NCI-H2171 (cell line): Measurements from ENCODE around the gene MDGA2.
"Not testable (repeated sequence)": the region's sequence is repeated elsewhere in the genome, so short reads cannot be mapped to it uniquely, and the experiment has no call there.

Experiments
- DNase-seq: peaks from one replicate; lab custom pipeline; 2025; lab: John Stamatoyannopoulos, UW

The MDGA2 gene

GRCh38 chr14:47675466-47676314 is at the start of gene MDGA2:
TSS of gene MDGA2 (minus strand) at chr14:47675605.
- no peak for DNase-seq

DNA sequence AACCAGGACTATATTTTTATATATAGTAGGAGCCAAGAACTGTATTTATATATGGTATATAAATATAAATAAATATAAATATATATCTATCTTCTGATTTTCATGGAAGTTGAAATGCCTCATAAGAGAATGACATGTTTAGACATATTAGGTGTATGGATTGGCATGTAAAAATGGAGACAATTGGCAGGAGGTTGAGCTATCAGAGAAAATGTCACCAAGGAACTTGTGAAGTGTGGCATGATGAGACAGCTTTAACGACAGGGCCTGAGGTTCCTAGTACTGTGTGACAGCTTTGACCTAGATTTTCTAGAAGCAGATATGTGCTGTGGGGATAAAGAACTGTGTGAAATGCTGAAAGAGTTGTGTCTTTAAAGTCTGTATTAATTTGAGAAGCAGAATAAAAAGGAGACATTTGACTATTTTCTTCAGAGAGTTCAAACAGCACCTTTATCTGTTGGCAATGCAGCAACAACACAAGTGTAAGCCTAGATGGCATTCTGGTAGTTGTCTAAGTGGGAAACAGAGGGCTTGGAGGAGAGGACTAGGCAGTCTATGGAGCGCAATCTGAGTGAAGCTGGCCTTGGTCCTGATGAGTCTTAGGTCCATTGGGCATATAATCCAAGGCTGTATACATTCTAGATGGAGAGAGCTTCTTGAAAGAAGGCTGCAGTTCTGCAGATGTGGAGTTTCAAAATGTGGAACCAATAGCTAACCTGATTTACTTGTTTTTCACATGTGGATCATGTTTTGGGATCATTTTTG is 47.7 kb upstream of the MDGA2 start:
- DNase-seq = no peak

GRCh38 chr14:47720281-47720680 is 44.9 kb upstream of the MDGA2 start:
- no peak for DNase-seq

GRCh38 chr14:47715330-47715729 is 39.9 kb upstream of the MDGA2 start:
- no peak for DNase-seq

GRCh38 chr14:47710581-47710980 is 35.2 kb upstream of the MDGA2 start:
- DNase-seq = no peak

DNA sequence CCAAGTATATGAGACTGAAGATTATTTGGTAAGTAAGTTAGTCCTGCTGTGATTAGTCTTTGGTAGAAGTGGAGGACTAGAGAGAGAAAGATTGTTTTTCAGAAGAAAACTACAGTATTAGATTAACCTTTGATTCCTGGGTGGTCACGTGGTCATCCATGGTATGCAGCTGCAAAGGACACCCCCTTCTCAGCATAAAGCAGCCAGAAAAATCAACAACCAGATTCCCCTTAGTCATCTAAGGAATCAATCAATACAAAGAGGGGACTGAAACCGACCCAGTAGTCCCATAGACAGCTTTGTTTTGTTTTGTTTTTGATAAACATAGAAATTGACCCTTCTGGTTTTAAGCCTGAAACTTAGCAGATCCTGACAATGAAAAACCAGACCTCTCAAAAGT is 30.3 kb upstream of the MDGA2 start:
- no peak for DNase-seq

GRCh38 chr14:47691829-47692228 is 16.4 kb upstream of the MDGA2 start:
- no peak for DNase-seq

DNA sequence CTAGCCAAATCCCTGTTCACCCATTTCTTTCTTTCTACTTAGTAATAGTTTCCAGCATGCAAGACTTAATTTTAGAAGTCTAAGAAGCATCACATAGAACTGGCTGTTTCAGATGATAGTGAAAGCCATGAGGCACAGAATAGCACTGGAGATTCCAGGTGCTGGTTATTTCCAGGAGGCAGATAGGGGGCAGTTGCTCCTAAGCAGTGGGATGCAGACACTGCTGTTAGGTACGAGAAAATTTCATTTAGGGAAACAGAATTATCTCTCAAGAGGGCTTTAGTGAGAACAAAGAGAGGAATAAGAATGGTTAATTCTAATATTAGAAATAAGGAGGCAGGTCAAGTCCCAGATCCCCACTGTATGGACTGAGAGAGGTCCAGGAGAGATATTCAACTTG is 3.6 kb upstream of the MDGA2 start:
- no peak for DNase-seq

- DNase-seq = no peak
Observed at GRCh38 chr14:47678157-47678556, 2.8 kb upstream of the MDGA2 start.

DNA sequence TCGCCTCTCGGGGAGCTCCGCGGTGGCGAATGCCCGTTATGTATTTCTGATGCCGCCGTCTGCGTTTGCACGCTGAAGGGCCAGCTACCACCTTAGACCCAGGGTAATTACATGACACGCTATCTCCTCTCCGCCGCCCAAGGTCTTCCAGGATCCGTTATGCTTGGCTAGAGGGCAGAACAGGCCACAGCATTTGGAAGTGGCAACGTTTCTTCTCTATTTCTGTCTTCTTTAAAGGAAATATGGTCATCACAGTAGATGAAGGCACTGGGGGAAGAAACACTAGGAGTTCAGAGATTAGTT is 861 bp upstream of the MDGA2 start:
- DNase-seq = no peak

- no peak for DNase-seq
Observed at GRCh38 chr14:47674543-47675465, 601 bp downstream of the MDGA2 start.

DNA sequence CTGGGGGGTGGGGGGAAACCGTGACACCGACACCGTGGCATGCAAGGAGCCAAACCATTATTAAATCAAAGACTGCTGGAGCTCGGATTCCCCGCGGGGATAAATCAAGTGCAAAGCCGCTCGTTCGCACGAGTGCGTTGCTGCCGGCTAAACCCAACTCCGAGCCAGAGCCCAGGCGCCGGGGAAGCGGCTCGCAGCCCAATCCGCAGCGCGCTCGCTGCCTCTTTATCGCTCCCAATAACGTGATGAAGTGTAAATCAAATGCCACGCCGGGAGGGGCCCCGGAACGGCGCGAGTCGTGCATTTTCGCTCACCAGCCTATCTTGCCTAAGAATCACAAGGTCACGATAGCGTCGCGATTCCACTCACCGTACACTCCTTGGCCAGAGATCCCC is 1.3 kb downstream of the MDGA2 start:
- no peak for DNase-seq

DNA sequence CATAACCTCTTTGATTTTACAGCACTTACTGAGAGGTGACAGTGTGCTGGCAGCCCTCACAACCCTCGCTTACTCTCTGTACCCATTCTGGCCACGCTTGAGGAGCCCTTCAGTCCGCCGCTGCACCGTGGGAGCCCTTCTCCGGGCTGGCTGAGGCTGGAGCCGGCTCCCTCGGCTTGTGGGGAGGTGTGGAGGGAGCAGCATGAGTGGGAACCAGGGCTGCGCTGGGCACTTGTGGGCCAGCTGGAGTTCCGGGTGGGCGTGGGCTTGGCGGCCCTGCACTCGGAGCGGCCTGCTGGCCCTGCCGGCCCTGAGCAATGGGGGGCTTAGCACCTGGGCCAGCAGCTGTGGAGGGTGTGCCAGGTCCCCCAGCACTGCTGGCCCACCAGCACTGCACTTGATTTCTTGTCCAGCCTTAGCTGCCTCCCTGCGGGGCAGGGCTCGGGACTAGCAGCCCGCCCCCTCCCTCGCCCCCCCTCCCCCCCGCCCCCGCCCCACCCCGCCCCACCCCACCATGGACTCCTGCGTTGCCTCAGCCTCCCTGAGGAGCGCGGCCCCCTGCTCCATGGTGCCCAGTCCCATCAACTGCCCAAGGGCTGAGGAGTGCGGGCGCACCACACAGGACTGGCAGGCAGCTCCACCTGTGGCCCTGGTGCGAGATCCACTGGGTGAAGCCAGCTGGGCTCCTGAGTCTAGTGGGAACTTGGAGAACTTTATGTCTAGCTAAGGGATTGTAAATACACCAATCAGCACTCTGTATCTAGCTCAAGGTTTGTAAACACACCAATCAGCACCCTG is 9.9 kb downstream of the MDGA2 start:
- DNase-seq = no peak

- DNase-seq = no peak
Observed at GRCh38 chr14:47662466-47662865, 12.9 kb downstream of the MDGA2 start.

GRCh38 chr14:47660158-47660557 is 15.2 kb downstream of the MDGA2 start:
- DNase-seq = no peak

- no peak for DNase-seq
Observed at GRCh38 chr14:47658041-47658440, 17.4 kb downstream of the MDGA2 start.

- DNase-seq = no peak
Observed at GRCh38 chr14:47657143-47657542, 18.3 kb downstream of the MDGA2 start.

- no peak for DNase-seq
Observed at GRCh38 chr14:47651337-47651736, 24.1 kb downstream of the MDGA2 start.

DNA sequence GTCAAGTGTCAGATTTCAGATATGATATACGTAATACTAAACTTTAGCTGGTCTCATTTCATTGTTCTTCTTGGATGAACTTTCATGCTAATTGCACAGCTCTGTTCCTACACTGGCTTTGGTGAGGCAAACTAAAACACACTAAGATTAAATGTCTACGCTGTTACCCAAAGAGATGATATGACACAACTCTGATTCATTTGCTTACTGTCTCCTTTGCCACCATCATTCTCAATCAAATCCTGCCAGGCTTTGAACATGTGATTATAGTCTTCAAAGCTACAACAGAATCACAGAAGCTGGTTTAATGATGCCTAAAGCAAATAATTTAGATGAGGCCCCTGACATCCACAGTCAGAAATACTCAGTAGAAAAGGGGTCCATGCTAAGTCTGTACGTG is 37.7 kb downstream of the MDGA2 start:
- DNase-seq = no peak

DNA sequence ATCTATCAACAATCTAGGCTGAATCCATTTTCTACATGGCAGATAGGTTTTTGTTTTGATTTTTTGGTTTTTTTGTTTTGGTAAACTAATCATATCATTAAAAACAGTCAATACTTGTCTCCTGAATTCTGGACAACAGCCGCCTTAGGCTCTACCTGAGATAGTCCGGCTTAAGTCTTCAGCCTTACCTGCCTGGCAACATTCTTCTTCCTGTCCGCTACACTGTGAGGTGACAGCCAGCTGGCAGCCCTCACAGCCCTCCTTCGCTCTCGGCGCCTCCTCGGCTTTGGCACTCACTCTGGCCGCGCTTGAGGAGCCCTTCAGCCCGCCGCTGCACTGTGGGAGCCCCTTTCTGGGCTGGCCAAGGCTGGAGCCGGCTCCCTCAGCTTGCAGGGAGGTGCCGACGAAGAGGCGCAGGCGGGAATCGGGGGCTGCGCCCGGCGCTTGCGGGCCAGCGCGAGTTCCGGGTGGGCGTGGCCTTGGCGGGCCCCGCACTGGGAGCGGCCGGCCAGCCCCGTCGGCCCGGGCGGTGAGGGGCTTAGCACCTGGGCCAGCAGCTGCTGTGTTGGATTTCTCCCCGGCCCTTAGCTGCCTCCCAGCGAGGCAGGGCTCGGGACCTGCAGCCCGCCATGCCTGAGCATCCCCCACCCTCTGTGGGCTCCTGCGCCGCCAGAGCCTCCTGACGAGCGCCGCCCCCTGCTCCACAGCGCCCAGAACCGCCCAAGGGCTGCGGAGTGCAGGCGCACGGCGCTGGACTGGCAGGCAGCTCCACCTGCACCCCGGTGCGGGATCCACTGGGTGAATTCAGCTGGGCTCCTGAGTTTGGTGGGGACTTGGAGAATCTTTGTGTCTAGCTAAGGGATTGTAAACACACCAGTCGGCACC is 49.0 kb downstream of the MDGA2 start:
- no peak for DNase-seq

DNA sequence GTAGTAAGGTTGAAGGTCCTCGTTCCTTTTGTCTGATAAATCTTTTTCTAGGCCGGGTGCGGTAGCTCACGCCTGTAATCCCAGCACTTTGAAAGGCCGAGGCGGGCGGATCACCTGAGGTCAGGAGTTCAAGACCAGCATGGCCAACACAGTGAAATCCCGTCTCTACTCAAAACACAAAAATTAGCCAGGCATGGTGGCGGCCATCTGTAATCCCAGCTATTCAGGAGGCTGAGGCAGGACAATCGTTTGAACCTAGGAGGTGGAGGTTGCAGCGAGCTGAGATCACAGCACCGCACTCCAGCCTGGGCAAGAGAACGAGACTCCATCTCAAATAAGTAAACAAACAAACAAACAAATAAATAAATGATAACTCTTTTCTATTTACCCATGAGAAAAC is 51.3 kb downstream of the MDGA2 start:
- DNase-seq = not testable (repeated sequence)
